HG02943 (cell line): ENCODE results near the gene FARP1.

Experiments used
- ATAC-seq: cut with Tn5 transposase; IDR thresholded peaks from one replicate; pipeline ENCODE4 v1.9.1; 2021; ENCODE audit warnings: mild to moderate bottlenecking, low read depth, moderate library complexity; ENCODE audit not compliant: unreplicated experiment

The FARP1 gene

GRCh38 chr13:98173431-98174152, 30.7 kb downstream of the FARP1 start:
- ATAC-seq = no peak

GRCh38 chr13:98174307-98174706, 31.4 kb downstream of the FARP1 start:
- ATAC-seq = no peak

GRCh38 chr13:98175043-98175442, 32.1 kb downstream of the FARP1 start:
- ATAC-seq = no peak

- ATAC-seq = no peak
Measured at GRCh38 chr13:98175823-98176222, 32.9 kb downstream of the FARP1 start.

GRCh38 chr13:98176777-98177608, 34.1 kb downstream of the FARP1 start, which contains the start of gene RNF113B:
Gene RNF113B (minus strand): TSS chr13:98177269. CDS start chr13:98177236, 33 bp downstream.
- no peak for ATAC-seq

- no peak for ATAC-seq
Measured at GRCh38 chr13:98180092-98180491, 37.2 kb downstream of the FARP1 start.

GRCh38 chr13:98181111-98181815, 38.4 kb downstream of the FARP1 start:
- no peak for ATAC-seq

- no peak for ATAC-seq
Measured at GRCh38 chr13:98182153-98182552, 39.3 kb downstream of the FARP1 start.

GRCh38 chr13:98182589-98182988, 39.7 kb downstream of the FARP1 start:
- no peak for ATAC-seq

- no peak for ATAC-seq
Measured at GRCh38 chr13:98184792-98185191, 41.9 kb downstream of the FARP1 start.

GRCh38 chr13:98187155-98187964, 44.5 kb downstream of the FARP1 start:
- no peak for ATAC-seq

- no peak for ATAC-seq
Measured at GRCh38 chr13:98187965-98188261, 45.0 kb downstream of the FARP1 start.

- ATAC-seq = no peak
Measured at GRCh38 chr13:98188544-98189166, 45.8 kb downstream of the FARP1 start.

GRCh38 chr13:98189841-98190505, 47.1 kb downstream of the FARP1 start:
- ATAC-seq = no peak

- ATAC-seq = no peak
Measured at GRCh38 chr13:98190889-98191444, 48.1 kb downstream of the FARP1 start.

- no peak for ATAC-seq
Measured at GRCh38 chr13:98192008-98192407, 49.1 kb downstream of the FARP1 start.

- ATAC-seq = no peak
Measured at GRCh38 chr13:98195054-98195791, 52.3 kb downstream of the FARP1 start.

GRCh38 chr13:98198683-98199082, 55.8 kb downstream of the FARP1 start:
- no peak for ATAC-seq

GRCh38 chr13:98199480-98199879, 56.6 kb downstream of the FARP1 start:
- ATAC-seq = no peak
